K562 treated with DMSO at 1 percent for 48 hours (cell line): Measurements from ENCODE around the gene FBXO31. TPM values are rescaled to one million over a fixed set of nuclear protein-coding genes. Genes with fewer than 3 reads are reported as not detected.

Source experiments
- total RNA-seq: library from RNA; unstranded; fragments of 300-600 nt; gene quantifications from 2 replicates; pipeline ENCODE4 v1.2.3, GENCODE V29; 2022; ENCODE audit warnings: low replicate concordance; ENCODE audit errors: extremely low read depth

Gene FBXO31
- not detected in 2 replicates for total RNA-seq

GRCh38 chr16:87383505-87384161 lies at the start of gene FBXO31:
Gene FBXO31, minus strand, starts transcription at chr16:87383776. Its CDS starts 32 bp downstream, at chr16:87383744.

GRCh38 chr16:87391950-87392820 lies 8.6 kb upstream of the FBXO31 start, which contains the start of gene MAP1LC3B:
Gene MAP1LC3B, plus strand, starts transcription at chr16:87392336. Its CDS starts 92 bp downstream, at chr16:87392428.

GRCh38 chr16:87316923-87317749 lies 66.4 kb downstream of the FBXO31 start, which contains the start of gene C16orf95:
Gene C16orf95, minus strand, starts transcription at chr16:87317392. Its CDS starts 150 bp downstream, at chr16:87317242.

Other genes with a start within 250 kb of the FBXO31 start
- not detected in 2 replicates for gene C16orf95, start 66.4 kb downstream of the FBXO31 start, total RNA-seq
- 141 TPM in 1 of 2 replicates, not detected in the other for gene MAP1LC3B, start 8.6 kb upstream of the FBXO31 start, total RNA-seq
- gene ZCCHC14, start 109.2 kb upstream of the FBXO31 start, total RNA-seq, result not detected in 2 replicates
- not detected in 2 replicates for gene JPH3, start 218.7 kb upstream of the FBXO31 start, total RNA-seq